ENCODE measurements around the gene FLAD1.
"Not testable (repeated sequence)": the region's sequence is repeated elsewhere in the genome, so short reads cannot be mapped to it uniquely, and the experiment has no call there.

Gene FLAD1

GRCh38 chr1:154969860-154970452, 13.2 kb upstream of the FLAD1 start:
- DNase-seq, result no peak

- DNase-seq, result no peak
Measured at GRCh38 chr1:154970631-154971340, 12.4 kb upstream of the FLAD1 start, which contains the start of gene SHC1. TSS of gene SHC1 (minus strand) at chr1:154970747. CDS start at chr1:154970526, 221 bp downstream.

- DNase-seq, result no peak
Measured at GRCh38 chr1:154971341-154971998, 11.7 kb upstream of the FLAD1 start.

- DNase-seq, result no peak
Measured at GRCh38 chr1:154972213-154972516, 11.0 kb upstream of the FLAD1 start.

GRCh38 chr1:154972517-154973343, 10.4 kb upstream of the FLAD1 start:
- no peak for DNase-seq

- peak; percentile 44 for DNase-seq
Measured at GRCh38 chr1:154973344-154974101, 9.6 kb upstream of the FLAD1 start.

- DNase-seq, result peak; percentile 100
Measured at GRCh38 chr1:154974102-154974807, 8.9 kb upstream of the FLAD1 start, which contains the start of gene CKS1B. TSS of gene CKS1B (plus strand) at chr1:154974681. CDS start at chr1:154974746, 65 bp downstream.

GRCh38 chr1:154974808-154975408, 8.2 kb upstream of the FLAD1 start:
- peak; percentile 97 for DNase-seq

GRCh38 chr1:154975409-154976059, 7.6 kb upstream of the FLAD1 start:
- DNase-seq, result no peak

GRCh38 chr1:154977762-154978161, 5.4 kb upstream of the FLAD1 start:
- not testable (repeated sequence) for DNase-seq

GRCh38 chr1:154978360-154978759, 4.8 kb upstream of the FLAD1 start:
- DNase-seq, result no peak

GRCh38 chr1:154982341-154982740, 803 bp upstream of the FLAD1 start:
- DNase-seq, result no peak

- DNase-seq, result no peak
Measured at GRCh38 chr1:154983776-154984466, 777 bp downstream of the FLAD1 start.

- not testable (repeated sequence) for DNase-seq
Measured at GRCh38 chr1:154986736-154987135, 3.6 kb downstream of the FLAD1 start.

GRCh38 chr1:154987326-154987725, 4.2 kb downstream of the FLAD1 start:
- DNase-seq, result no peak

- DNase-seq, result no peak
Measured at GRCh38 chr1:154988058-154988954, 5.2 kb downstream of the FLAD1 start.

GRCh38 chr1:154989195-154989860, 6.2 kb downstream of the FLAD1 start:
- no peak for DNase-seq

- no peak for DNase-seq
Measured at GRCh38 chr1:154990276-154990675, 7.1 kb downstream of the FLAD1 start.
